HL-60/S4 (cell line): ENCODE measurements around the gene E2F8.
"Not testable (repeated sequence)": the region's sequence is repeated elsewhere in the genome, so short reads cannot be mapped to it uniquely, and the experiment has no call there.

Experiments used
- in situ Hi-C: fragments of 300-500 bp; cut with MboI; formaldehyde crosslinking; loops from 2 replicates; pipeline ENCODE4 v1.14.3; 2022; ENCODE audit warnings: low sequenced_read_pairs

Gene E2F8

GRCh38 chr11:19240420-19241259 lies at the start of gene E2F8:
E2F8 (minus strand) TSS chr11:19240945; CDS start chr11:19240121, 824 bp downstream.
- in situ Hi-C loops, result no loop called here

- in situ Hi-C loops, result no loop called here
Measured at GRCh38 chr11:19290356-19290755, 49.6 kb upstream of the E2F8 start.

- in situ Hi-C loops, result no loop called here
Measured at GRCh38 chr11:19288256-19288655, 47.5 kb upstream of the E2F8 start.

- in situ Hi-C loops, result no loop called here
Measured at GRCh38 chr11:19286411-19286810, 45.7 kb upstream of the E2F8 start.

GRCh38 chr11:19284881-19285280 lies 44.1 kb upstream of the E2F8 start:
- in situ Hi-C loops, result no loop called here

- in situ Hi-C loops, result no loop called here
Measured at GRCh38 chr11:19283991-19284390, 43.2 kb upstream of the E2F8 start.

- in situ Hi-C loops, result no loop called here
Measured at GRCh38 chr11:19281555-19281954, 40.8 kb upstream of the E2F8 start.

GRCh38 chr11:19281041-19281440 lies 40.3 kb upstream of the E2F8 start:
- in situ Hi-C loops, result no loop called here

- in situ Hi-C loops, result no loop called here
Measured at GRCh38 chr11:19279451-19279850, 38.7 kb upstream of the E2F8 start.

GRCh38 chr11:19276859-19277808 lies 36.4 kb upstream of the E2F8 start:
- in situ Hi-C loops, result no loop called here

GRCh38 chr11:19275496-19275895 lies 34.8 kb upstream of the E2F8 start:
- in situ Hi-C loops, result no loop called here

GRCh38 chr11:19273219-19273618 lies 32.5 kb upstream of the E2F8 start:
- in situ Hi-C loops, result not testable (repeated sequence)

GRCh38 chr11:19268909-19269308 lies 28.2 kb upstream of the E2F8 start:
- in situ Hi-C loops, result no loop called here

GRCh38 chr11:19267567-19267966 lies 26.8 kb upstream of the E2F8 start:
- in situ Hi-C loops, result no loop called here

GRCh38 chr11:19263333-19263732 lies 22.6 kb upstream of the E2F8 start:
- in situ Hi-C loops, result no loop called here

GRCh38 chr11:19259487-19260345 lies 19.0 kb upstream of the E2F8 start:
- in situ Hi-C loops, result no loop called here

GRCh38 chr11:19258641-19259230 lies 18.0 kb upstream of the E2F8 start:
- in situ Hi-C loops, result no loop called here

GRCh38 chr11:19254441-19254840 lies 13.7 kb upstream of the E2F8 start:
- in situ Hi-C loops, result not testable (repeated sequence)

GRCh38 chr11:19253817-19254216 lies 13.1 kb upstream of the E2F8 start:
- in situ Hi-C loops, result no loop called here

- in situ Hi-C loops, result no loop called here
Measured at GRCh38 chr11:19253153-19253745, 12.5 kb upstream of the E2F8 start.
